Peyer's patch (tissue), 4 donors: ENCODE data around the gene KATNA1. TPM values are rescaled to one million over a fixed set of nuclear protein-coding genes. Genes with fewer than 3 reads are reported as not detected.

Experiments
- DNase-seq, 3 donors: peaks; one replicate each; pipeline ENCODE4 v3.0.0-alpha.2; 2017 to 2019
- H3K27ac ChIP-seq, 4 donors: fragments of 200-600 bp; sonication (generic); one replicate each; pipeline ENCODE4 v1.5.1; 2016 to 2019
- H3K27me3 ChIP-seq, 2 donors: fragments of 200-600 bp; sonication (generic); one replicate each; pipeline ENCODE4 v1.5.1; 2019
- H3K36me3 ChIP-seq, 3 donors: fragments of 200-600 bp; sonication (generic); one replicate each; pipeline ENCODE4 v1.5.1; 2016 to 2019
- H3K4me1 ChIP-seq, 4 donors: fragments of 200-600 bp; sonication (generic); one replicate each; pipeline ENCODE4 v1.5.1; 2016 to 2019
- H3K4me3 ChIP-seq, 4 donors: fragments of 200-600 bp; sonication (generic); 1 replicate in 3 of 4; 2 replicates in 1 of 4; pipeline ENCODE4 v1.5.1; 2016 to 2019; ENCODE audit warnings: mild to moderate bottlenecking in 1 of 4
- H3K9me3 ChIP-seq, 4 donors: fragments of 200-600 bp; sonication (generic); one replicate each; pipeline ENCODE4 v1.5.1; 2016 to 2019; ENCODE audit warnings: mild to moderate bottlenecking in 1 of 4
- CTCF ChIP-seq, 6 experiments: fragments of 450-650 bp in 4 of 6; fragments of 200-600 bp in 2 of 6; sonication (generic) in 1 of 6; IDR thresholded peaks; one replicate each; pipeline ENCODE4 v1.5.1; 2017 to 2019; ENCODE audit warnings: antibody characterized with exemption in 6 of 6, mild to moderate bottlenecking in 3 of 6, moderate library complexity in 1 of 6
- POLR2A ChIP-seq, 2 donors: fragments of 450-650 bp; IDR thresholded peaks; one replicate each; pipeline ENCODE4 v1.5.1; 2017; ENCODE audit warnings: antibody characterized with exemption in 2 of 2, mild to moderate bottlenecking in 2 of 2, moderate library complexity in 2 of 2
- total RNA-seq, 4 donors: library from RNA; depleted of rRNA; stranded (reverse); fragments of >200 nt; gene quantifications; one replicate each; pipeline ENCODE4 v1.1.0, GENCODE V29; 2016

KATNA1 gene
- total RNA-seq = 10 to 100 TPM; 10.3 to 33.8 (median 15.0) TPM

DNA sequence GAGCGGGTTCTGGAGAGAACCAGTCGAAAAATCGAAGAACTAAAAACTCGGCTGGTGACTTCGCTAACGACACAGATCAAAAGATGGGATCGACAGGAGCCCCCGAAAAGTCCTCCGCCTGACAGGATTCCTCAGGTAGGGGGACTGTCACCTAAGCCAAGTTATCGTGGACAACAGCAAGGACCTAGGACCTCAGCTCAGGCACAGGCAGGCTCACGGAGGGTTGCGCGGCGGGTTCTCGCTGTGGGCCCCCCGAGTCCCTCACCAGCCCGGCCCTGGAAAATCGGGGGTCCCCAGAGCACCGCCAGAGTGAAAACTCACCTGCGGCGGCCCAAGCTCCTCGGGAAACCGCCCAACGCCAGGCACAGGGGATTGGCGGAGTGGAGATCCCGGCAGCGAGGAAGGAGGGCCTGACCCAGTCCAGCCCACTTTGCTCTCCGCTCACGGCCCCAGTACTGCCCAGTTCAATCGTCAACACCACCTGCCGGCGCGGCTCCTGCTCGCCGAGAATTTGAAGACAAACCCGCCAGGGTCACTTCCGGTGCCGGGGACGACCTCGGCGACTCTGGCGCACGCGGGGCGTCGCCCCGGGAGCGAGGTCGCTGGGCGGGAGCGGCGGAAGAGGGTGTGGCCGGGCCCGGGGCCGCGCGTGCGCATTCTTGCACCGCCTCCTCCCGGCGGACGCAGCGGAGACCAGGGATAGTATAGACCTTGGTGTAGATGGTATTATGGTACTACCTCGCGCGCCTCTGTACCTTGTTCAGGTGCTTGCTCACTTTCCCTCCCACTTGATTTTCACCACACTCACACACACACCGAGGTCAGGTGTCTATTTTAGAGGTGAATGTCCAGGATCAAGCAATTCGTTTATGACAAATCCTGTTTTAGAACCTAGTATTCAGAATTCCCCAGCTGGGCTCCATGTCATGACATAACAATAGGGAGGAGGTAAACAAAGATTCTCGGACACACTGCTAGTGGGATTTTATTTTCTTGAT is at the start of gene KATNA1:
KATNA1 (minus strand) TSS at position 567 of the 998 bp plus-strand sequence. CDS start 10,167 bp downstream, outside the sequence.
- peak within 1 kb of the TSS; percentile 76 to 92 (median 84) for H3K27ac ChIP-seq
- H3K36me3 ChIP-seq = no peaks in the 10 kb centered on the region
- no peaks in the 10 kb centered on the region for H3K9me3 ChIP-seq

GRCh38 chr6:149698175-149698574 is 49.7 kb upstream of the KATNA1 start:
- Histone ChIP-seq H3K36me3 (peaks cover 0 to 32% (median 0%) of the 10 kb centered on the region in 3 donors), H3K9me3 (no peaks in the 10 kb centered on the region), H3K27me3 (no peaks in the 10 kb centered on the region), H3K4me3 (no peak overlapping the region), H3K27ac (no peak overlapping the region), H3K4me1 (peaks cover 0 to 6% (median 0%) of the 10 kb centered on the region in 4 donors)
- TF ChIP-seq CTCF (IDR thresholded peaks at IDR 0.05) = no peak
- DNase-seq = no peak

More for the DNA sequence above, at the start of gene KATNA1:
- H3K4me3 ChIP-seq = peak within 1 kb of the TSS; percentile 76 to 96 (median 85)
- DNase-seq = peak; percentile 78 to 95 (median 94)
- TF ChIP-seq CTCF (IDR thresholded peaks at IDR 0.05) (peak in 3 of 6 experiments; percentile 24 to 28 (median 26)), POLR2A (IDR thresholded peaks at IDR 0.05) (peak; percentile 66 to 85)
- H3K4me1 ChIP-seq = peaks cover 0 to 15% (median 0%) of the 10 kb centered on the region in 4 donors
- no peaks in the 10 kb centered on the region for H3K27me3 ChIP-seq

DNA sequence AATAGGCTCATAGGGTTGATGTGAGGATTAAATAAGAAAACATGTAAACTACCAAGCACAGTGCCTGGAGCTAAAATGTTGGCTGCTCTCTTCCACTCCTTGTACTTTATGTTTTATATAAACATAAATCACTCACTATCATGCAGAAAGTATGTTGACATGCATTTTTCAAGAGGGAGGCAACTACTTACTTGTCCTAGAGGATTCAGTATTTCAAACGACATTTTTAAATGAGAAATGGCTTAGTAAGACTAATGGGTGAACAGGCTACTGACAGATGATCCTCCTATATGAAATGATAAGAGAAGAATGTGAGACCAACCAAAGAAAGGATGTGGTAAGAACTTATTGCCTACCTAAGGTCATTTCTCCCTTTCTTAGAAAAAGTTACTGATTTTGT is 48.4 kb upstream of the KATNA1 start:
- peaks cover 0 to 6% (median 0%) of the 10 kb centered on the region in 4 donors for H3K4me1 ChIP-seq
- H3K36me3 ChIP-seq = peaks cover 0 to 42% (median 0%) of the 10 kb centered on the region in 3 donors

DNA sequence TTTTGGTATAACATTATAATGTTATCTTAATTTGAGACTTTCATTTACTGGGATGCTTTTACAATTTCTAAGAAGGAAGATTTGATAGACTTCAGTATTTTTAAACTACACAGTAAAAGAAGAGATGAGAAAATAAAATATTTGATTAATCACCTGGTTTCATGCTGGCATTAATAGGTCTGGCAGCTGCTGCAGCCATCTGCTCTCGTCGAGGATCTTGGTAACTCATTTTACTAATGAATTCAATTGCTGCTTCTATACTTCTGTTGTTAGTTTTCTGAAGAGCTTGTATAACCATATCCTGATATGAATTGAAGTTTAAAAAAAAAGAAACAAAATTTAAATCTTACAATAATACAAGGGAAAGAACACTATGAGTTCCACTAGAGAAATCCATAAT is 46.4 kb upstream of the KATNA1 start:
- H3K27ac ChIP-seq = no peak overlapping the region
- TF ChIP-seq POLR2A (IDR thresholded peaks at IDR 0.05) = no peak
- no peak for TF ChIP-seq CTCF (IDR thresholded peaks at IDR 0.05)

More for the DNA sequence above, 48.4 kb upstream of the KATNA1 start:
- Histone ChIP-seq H3K27ac (no peak overlapping the region), H3K27me3 (no peaks in the 10 kb centered on the region), H3K9me3 (no peaks in the 10 kb centered on the region), H3K4me3 (no peak overlapping the region)
- no peak for DNase-seq
- TF ChIP-seq CTCF (IDR thresholded peaks at IDR 0.05) = no peak

GRCh38 chr6:149691201-149691600 is 42.7 kb upstream of the KATNA1 start:
- H3K36me3 ChIP-seq = peaks cover 0 to 63% (median 0%) of the 10 kb centered on the region in 3 donors
- H3K9me3 ChIP-seq = no peaks in the 10 kb centered on the region
- no peak overlapping the region for H3K27ac ChIP-seq
- no peak for DNase-seq
- TF ChIP-seq CTCF (IDR thresholded peaks at IDR 0.05) = no peak
- TF ChIP-seq POLR2A (IDR thresholded peaks at IDR 0.05) = no peak
- H3K4me1 ChIP-seq = no peaks in the 10 kb centered on the region
- no peaks in the 10 kb centered on the region for H3K27me3 ChIP-seq
- no peak overlapping the region for H3K4me3 ChIP-seq

More for the DNA sequence above, 46.4 kb upstream of the KATNA1 start:
- no peaks in the 10 kb centered on the region for H3K27me3 ChIP-seq
- no peak overlapping the region for H3K4me3 ChIP-seq
- no peaks in the 10 kb centered on the region for H3K9me3 ChIP-seq
- peaks cover 0 to 47% (median 0%) of the 10 kb centered on the region in 3 donors for H3K36me3 ChIP-seq
- no peak for DNase-seq
- no peaks in the 10 kb centered on the region for H3K4me1 ChIP-seq
